Measurements from ENCODE around the gene DHRS12.

The DHRS12 gene

GRCh38 chr13:51781246-51782022 lies 22.5 kb downstream of the DHRS12 start:
- peak; percentile 42 for DNase-seq (ENCODE audit: low read depth)

- peak; percentile 50 for DNase-seq (ENCODE audit: low read depth)
Observed at GRCh38 chr13:51780099-51780498, 23.9 kb downstream of the DHRS12 start.

- DNase-seq (ENCODE audit: low read depth): no peak
Observed at GRCh38 chr13:51778392-51778791, 25.6 kb downstream of the DHRS12 start.

GRCh38 chr13:51777921-51778320 lies 26.0 kb downstream of the DHRS12 start:
- DNase-seq (ENCODE audit: low read depth): no peak

GRCh38 chr13:51776179-51776578 lies 27.8 kb downstream of the DHRS12 start:
- DNase-seq (ENCODE audit: low read depth): no peak

GRCh38 chr13:51773515-51773914 lies 30.4 kb downstream of the DHRS12 start:
- DNase-seq (ENCODE audit: low read depth): no peak

GRCh38 chr13:51772781-51773180 lies 31.2 kb downstream of the DHRS12 start:
- DNase-seq (ENCODE audit: low read depth): no peak

GRCh38 chr13:51772105-51772455 lies 31.9 kb downstream of the DHRS12 start:
- DNase-seq (ENCODE audit: low read depth): no peak

- no peak for DNase-seq (ENCODE audit: low read depth)
Observed at GRCh38 chr13:51771418-51772104, 32.4 kb downstream of the DHRS12 start.

GRCh38 chr13:51770681-51771417 lies 33.1 kb downstream of the DHRS12 start:
- DNase-seq (ENCODE audit: low read depth): no peak

GRCh38 chr13:51770160-51770559 lies 33.8 kb downstream of the DHRS12 start:
- DNase-seq (ENCODE audit: low read depth): no peak

- DNase-seq (ENCODE audit: low read depth): peak; percentile 66
Observed at GRCh38 chr13:51769455-51770127, 34.4 kb downstream of the DHRS12 start.

- DNase-seq (ENCODE audit: low read depth): no peak
Observed at GRCh38 chr13:51768976-51769375, 35.0 kb downstream of the DHRS12 start.

GRCh38 chr13:51768378-51768921 lies 35.5 kb downstream of the DHRS12 start:
- no peak for DNase-seq (ENCODE audit: low read depth)

GRCh38 chr13:51767100-51767499 lies 36.9 kb downstream of the DHRS12 start:
- DNase-seq (ENCODE audit: low read depth): no peak

- DNase-seq (ENCODE audit: low read depth): peak; percentile 21
Observed at GRCh38 chr13:51765142-51765515, 38.8 kb downstream of the DHRS12 start.

- peak; percentile 53 for DNase-seq (ENCODE audit: low read depth)
Observed at GRCh38 chr13:51764184-51765141, 39.5 kb downstream of the DHRS12 start.

GRCh38 chr13:51763486-51763885 lies 40.5 kb downstream of the DHRS12 start:
- no peak for DNase-seq (ENCODE audit: low read depth)

GRCh38 chr13:51761643-51762350 lies 42.2 kb downstream of the DHRS12 start:
- no peak for DNase-seq (ENCODE audit: low read depth)

GRCh38 chr13:51760592-51760991 lies 43.4 kb downstream of the DHRS12 start:
- DNase-seq (ENCODE audit: low read depth): no peak
